DND-41 (cell line): ENCODE measurements around the gene CASR.

Source experiments
- ATAC-seq: fragments of 200-7000 bp; cut with Tn5 transposase; 3 replicates; pipeline ENCODE4 v1.9.1; 2021; ENCODE audit warnings: low read depth; ENCODE audit not compliant: insufficient read depth
- DNase-seq: peaks from one replicate; pipeline ENCODE4 v3.0.0-alpha.2; 2020
- H2AFZ ChIP-seq: 2 replicates; pipeline ENCODE4 v1.6.0; 2012; ENCODE audit warnings: low read depth, low read length
- H3K27ac ChIP-seq: 2 replicates; pipeline ENCODE4 v1.5.1; 2012; ENCODE audit warnings: low read length, inconsistent platforms
- H3K27me3 ChIP-seq: fragments of 200-600 bp; sonication (generic); 2 replicates; pipeline ENCODE4 v1.6.0; 2012; ENCODE audit warnings: low read length, mild to moderate bottlenecking, inconsistent platforms; ENCODE audit not compliant: insufficient read depth, poor library complexity
- H3K36me3 ChIP-seq: 2 replicates; pipeline ENCODE4 v1.5.1; 2012; ENCODE audit warnings: low read length, inconsistent platforms; ENCODE audit not compliant: insufficient read depth
- H3K4me1 ChIP-seq: 2 replicates; pipeline ENCODE4 v1.5.1; 2012; ENCODE audit warnings: mild to moderate bottlenecking, low read length; ENCODE audit not compliant: insufficient read depth
- H3K4me2 ChIP-seq: 2 replicates; pipeline ENCODE4 v1.6.0; 2012; ENCODE audit warnings: mild to moderate bottlenecking, moderate library complexity, low read length, inconsistent platforms; ENCODE audit not compliant: insufficient read depth
- H3K4me3 ChIP-seq, 2 experiments: fragments of 200-600 bp in 1 of 2; shearing (Covaris generic) in 1 of 2; 2 replicates each; pipeline ENCODE4 v1.5.1; 2012 to 2016; ENCODE audit warnings: inconsistent platforms in 2 of 2, low read length in 2 of 2, mild to moderate bottlenecking in 2 of 2, low read depth in 1 of 2, moderate library complexity in 1 of 2
- H3K79me2 ChIP-seq: 2 replicates; pipeline ENCODE4 v1.6.0; 2012; ENCODE audit warnings: low read length, inconsistent platforms; ENCODE audit not compliant: insufficient read depth
- H3K9ac ChIP-seq: 2 replicates; pipeline ENCODE4 v1.6.0; 2012; ENCODE audit warnings: low read depth, mild to moderate bottlenecking, inconsistent platforms, low read length, moderate library complexity
- H3K9me3 ChIP-seq: 2 replicates; pipeline ENCODE4 v1.5.1; 2012; ENCODE audit warnings: low read length, moderate library complexity, mild to moderate bottlenecking, inconsistent platforms; ENCODE audit not compliant: insufficient read depth, severe bottlenecking
- H4K20me1 ChIP-seq: 2 replicates; pipeline ENCODE4 v1.6.0; 2012; ENCODE audit warnings: low read length; ENCODE audit not compliant: insufficient read depth
- CTCF ChIP-seq: IDR thresholded peaks from 2 replicates; pipeline ENCODE4 v1.5.1; 2012; ENCODE audit warnings: borderline replicate concordance, low read length, moderate library complexity, mild to moderate bottlenecking; ENCODE audit not compliant: poor library complexity, severe bottlenecking; ENCODE audit errors: extremely low read depth
- EZH2 ChIP-seq: IDR thresholded peaks from 3 replicates; pipeline ENCODE4 v1.6.1; 2012; ENCODE audit warnings: borderline replicate concordance, low read depth, mild to moderate bottlenecking, moderate library complexity, low read length, inconsistent platforms; ENCODE audit not compliant: severe bottlenecking

Gene CASR

DNA sequence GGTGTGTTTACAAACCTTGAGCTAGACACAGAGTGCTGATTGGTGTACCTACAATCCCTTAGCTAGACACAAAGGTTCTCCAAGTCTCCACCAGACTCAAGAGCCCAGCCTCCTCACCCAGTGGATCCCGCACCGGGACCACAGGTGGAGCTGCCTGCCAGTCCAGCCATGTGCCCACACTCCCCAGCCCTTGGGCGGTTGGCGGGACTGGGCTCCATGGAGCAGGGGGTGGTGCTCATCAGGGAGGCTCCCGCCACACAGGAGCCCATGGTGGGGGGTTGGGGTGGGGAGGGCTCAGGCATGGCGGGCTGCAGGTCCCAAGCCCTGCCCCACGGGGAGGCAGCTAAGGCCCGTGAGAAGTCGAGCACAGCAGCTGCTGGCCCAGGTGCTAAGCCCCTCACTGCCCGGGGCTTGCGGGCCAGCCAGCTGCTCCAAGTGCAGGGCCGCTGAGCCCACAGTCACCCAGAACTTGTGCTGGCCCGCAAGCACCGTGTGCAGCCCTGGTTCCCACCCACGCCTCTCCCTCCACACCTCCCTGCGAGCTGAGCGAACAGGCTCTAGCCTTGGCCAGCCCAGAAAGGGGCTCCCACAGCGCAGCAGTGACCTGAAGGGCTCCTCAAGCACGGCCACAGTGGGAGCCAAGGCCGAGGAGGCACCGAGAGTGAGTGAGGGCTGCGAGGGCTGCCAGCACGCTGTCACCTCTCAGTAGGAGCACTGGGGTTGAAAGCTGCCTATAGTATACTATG is 43.7 kb downstream of the CASR start:
- no peak overlapping the region for H3K4me2 ChIP-seq
- no peaks in the 10 kb centered on the region for H3K4me1 ChIP-seq
- no peak for DNase-seq
- H3K27me3 ChIP-seq = peaks cover 2% of the 10 kb centered on the region
- H3K79me2 ChIP-seq = no peaks in the 10 kb centered on the region
- H2AFZ ChIP-seq = no peak overlapping the region
- no peaks in the 10 kb centered on the region for H3K36me3 ChIP-seq
- no peak overlapping the region for H3K9ac ChIP-seq
- ATAC-seq = no peak
- no peak overlapping the region for H3K27ac ChIP-seq
- H4K20me1 ChIP-seq = no peaks in the 10 kb centered on the region
- H3K9me3 ChIP-seq = no peaks in the 10 kb centered on the region
- no peak overlapping the region for H3K4me3 ChIP-seq
- TF ChIP-seq EZH2 (no peak), CTCF (no peak)

- H3K36me3 ChIP-seq = no peaks in the 10 kb centered on the region
- no peak for ATAC-seq
- H3K4me2 ChIP-seq = no peak overlapping the region
- H3K4me1 ChIP-seq = no peaks in the 10 kb centered on the region
- H3K9me3 ChIP-seq = no peaks in the 10 kb centered on the region
- DNase-seq = no peak
- H3K4me3 ChIP-seq = no peak overlapping the region
- no peak overlapping the region for H3K27ac ChIP-seq
- peaks cover 5% of the 10 kb centered on the region for H3K27me3 ChIP-seq
- no peak for TF ChIP-seq EZH2
- no peak for TF ChIP-seq CTCF
- no peaks in the 10 kb centered on the region for H3K79me2 ChIP-seq
- no peak overlapping the region for H3K9ac ChIP-seq
- no peaks in the 10 kb centered on the region for H4K20me1 ChIP-seq
- no peak overlapping the region for H2AFZ ChIP-seq
Measured at GRCh38 chr3:122230174-122230573, 46.7 kb downstream of the CASR start.

- Histone ChIP-seq H3K9ac (no peak overlapping the region), H3K9me3 (no peaks in the 10 kb centered on the region), H3K36me3 (no peaks in the 10 kb centered on the region), H3K4me3 (no peak overlapping the region), H3K4me2 (no peak overlapping the region), H3K79me2 (no peaks in the 10 kb centered on the region), H2AFZ (no peak overlapping the region), H4K20me1 (no peaks in the 10 kb centered on the region), H3K27me3 (peaks cover 5% of the 10 kb centered on the region), H3K27ac (no peak overlapping the region), H3K4me1 (no peaks in the 10 kb centered on the region)
- ATAC-seq (no peak), DNase-seq (no peak)
- no peak for TF ChIP-seq EZH2
- no peak for TF ChIP-seq CTCF
Measured at GRCh38 chr3:122231465-122232157, 48.1 kb downstream of the CASR start.

DNA sequence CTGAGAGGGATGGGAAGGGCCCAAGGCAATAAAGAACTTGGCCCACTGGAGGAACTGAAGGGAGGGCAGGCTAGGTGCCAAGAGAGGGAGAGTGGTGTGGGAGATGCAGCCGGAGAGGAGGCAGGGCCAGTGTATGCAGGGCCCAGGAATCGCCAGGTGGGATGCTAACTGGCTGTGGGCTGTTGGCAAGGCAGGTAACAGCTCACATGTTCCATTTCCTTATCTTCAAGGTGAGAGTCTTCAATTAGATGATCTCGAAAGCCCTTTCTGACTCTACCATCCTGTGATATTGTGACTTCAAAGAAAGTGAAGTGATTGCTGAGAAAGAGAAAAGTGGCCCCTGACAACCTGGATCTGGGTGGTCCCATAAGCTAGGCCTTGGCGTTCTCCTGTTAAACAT is 49.0 kb downstream of the CASR start:
- Histone ChIP-seq H3K4me1 (no peaks in the 10 kb centered on the region), H3K4me2 (no peak overlapping the region), H4K20me1 (no peaks in the 10 kb centered on the region), H3K4me3 (no peak overlapping the region), H3K9ac (no peak overlapping the region), H3K27ac (no peak overlapping the region), H2AFZ (no peak overlapping the region), H3K9me3 (no peaks in the 10 kb centered on the region), H3K79me2 (no peaks in the 10 kb centered on the region), H3K36me3 (no peaks in the 10 kb centered on the region), H3K27me3 (peaks cover 5% of the 10 kb centered on the region)
- DNase-seq = no peak
- no peak for ATAC-seq
- no peak for TF ChIP-seq CTCF
